SU-DHL-6 (cell line): ENCODE data around the gene HOXA13.

Experiments
- H2AFZ ChIP-seq: fragments of 200-600 bp; sonication (generic); 2 replicates; pipeline ENCODE4 v1.6.1; 2014; ENCODE audit warnings: low read depth, mild to moderate bottlenecking, moderate library complexity, mixed read lengths, antibody characterized with exemption, low read length; ENCODE audit not compliant: severe bottlenecking
- H3F3A ChIP-seq: fragments of 200-600 bp; shearing (Covaris generic); 2 replicates; pipeline ENCODE4 v1.6.0; 2016; ENCODE audit warnings: antibody characterized with exemption, mild to moderate bottlenecking; ENCODE audit not compliant: insufficient read depth
- H3K27ac ChIP-seq: fragments of 200-600 bp; sonication (generic); 2 replicates; pipeline ENCODE4 v1.5.1; 2016; ENCODE audit warnings: low read depth, mild to moderate bottlenecking, low read length, moderate library complexity, mixed read lengths
- H3K27me3 ChIP-seq: fragments of 200-600 bp; sonication (generic), shearing (Covaris generic); 2 replicates; pipeline ENCODE4 v1.6.0; 2014; ENCODE audit warnings: mild to moderate bottlenecking, low read length
- H3K36me3 ChIP-seq: fragments of 200-600 bp; sonication (generic); 2 replicates; pipeline ENCODE4 v1.6.1; 2014; ENCODE audit warnings: mild to moderate bottlenecking, low read length, mixed read lengths
- H3K4me2 ChIP-seq: fragments of 300-600, 200-600 bp; shearing (Covaris generic), sonication (generic); 2 replicates; pipeline ENCODE4 v1.6.0; 2014; ENCODE audit warnings: low read length, low read depth, mild to moderate bottlenecking; ENCODE audit not compliant: poor library complexity, severe bottlenecking
- H3K4me3 ChIP-seq: fragments of 200-600 bp; sonication (generic); 2 replicates; pipeline ENCODE4 v1.5.1; 2014; ENCODE audit warnings: antibody characterized with exemption, low read length, mild to moderate bottlenecking, mixed read lengths; ENCODE audit not compliant: insufficient read depth, poor library complexity, severe bottlenecking
- H3K79me2 ChIP-seq: fragments of 200-600 bp; sonication (generic); 2 replicates; pipeline ENCODE4 v1.6.1; 2014; ENCODE audit warnings: mild to moderate bottlenecking, low read length, moderate library complexity; ENCODE audit not compliant: insufficient read depth
- H3K9ac ChIP-seq: fragments of 200-600 bp; sonication (generic); 2 replicates; pipeline ENCODE4 v1.7.0; 2014; ENCODE audit warnings: mild to moderate bottlenecking, low read length
- H3K9me2 ChIP-seq: fragments of 200-600 bp; sonication (generic); replicated peaks from 2 replicates; pipeline ENCODE4 v1.6.1; 2014; ENCODE audit warnings: low read length; ENCODE audit not compliant: insufficient read depth
- H3K9me3 ChIP-seq: fragments of 200-600 bp; sonication (generic); 2 replicates; pipeline ENCODE4 v1.6.1; 2014; ENCODE audit warnings: low read length, mixed read lengths; ENCODE audit not compliant: insufficient read depth
- H4K20me1 ChIP-seq: fragments of 200-600 bp; sonication (generic); 2 replicates; pipeline ENCODE4 v1.6.1; 2014; ENCODE audit warnings: low read depth, mild to moderate bottlenecking, antibody characterized with exemption, low read length, moderate library complexity, mixed read lengths
- EZH2phosphoT487 ChIP-seq: fragments of 200-600 bp; sonication (generic), shearing (Covaris generic); conservative IDR thresholded peaks from 2 replicates; pipeline ENCODE4 v1.6.1; 2018; ENCODE audit warnings: mild to moderate bottlenecking, antibody characterized with exemption, low read length, moderate library complexity, mixed read lengths
- TF ChIP-seq, protein P1 (sequence below): fragments of 200-600 bp; sonication (generic); IDR thresholded peaks from one replicate; pipeline ENCODE4 v1.5.1; 2017; ENCODE audit warnings: antibody characterized with exemption, mild to moderate bottlenecking, low read length, moderate library complexity; ENCODE audit not compliant: insufficient read depth, poor library complexity, severe bottlenecking

HOXA13 gene

DNA sequence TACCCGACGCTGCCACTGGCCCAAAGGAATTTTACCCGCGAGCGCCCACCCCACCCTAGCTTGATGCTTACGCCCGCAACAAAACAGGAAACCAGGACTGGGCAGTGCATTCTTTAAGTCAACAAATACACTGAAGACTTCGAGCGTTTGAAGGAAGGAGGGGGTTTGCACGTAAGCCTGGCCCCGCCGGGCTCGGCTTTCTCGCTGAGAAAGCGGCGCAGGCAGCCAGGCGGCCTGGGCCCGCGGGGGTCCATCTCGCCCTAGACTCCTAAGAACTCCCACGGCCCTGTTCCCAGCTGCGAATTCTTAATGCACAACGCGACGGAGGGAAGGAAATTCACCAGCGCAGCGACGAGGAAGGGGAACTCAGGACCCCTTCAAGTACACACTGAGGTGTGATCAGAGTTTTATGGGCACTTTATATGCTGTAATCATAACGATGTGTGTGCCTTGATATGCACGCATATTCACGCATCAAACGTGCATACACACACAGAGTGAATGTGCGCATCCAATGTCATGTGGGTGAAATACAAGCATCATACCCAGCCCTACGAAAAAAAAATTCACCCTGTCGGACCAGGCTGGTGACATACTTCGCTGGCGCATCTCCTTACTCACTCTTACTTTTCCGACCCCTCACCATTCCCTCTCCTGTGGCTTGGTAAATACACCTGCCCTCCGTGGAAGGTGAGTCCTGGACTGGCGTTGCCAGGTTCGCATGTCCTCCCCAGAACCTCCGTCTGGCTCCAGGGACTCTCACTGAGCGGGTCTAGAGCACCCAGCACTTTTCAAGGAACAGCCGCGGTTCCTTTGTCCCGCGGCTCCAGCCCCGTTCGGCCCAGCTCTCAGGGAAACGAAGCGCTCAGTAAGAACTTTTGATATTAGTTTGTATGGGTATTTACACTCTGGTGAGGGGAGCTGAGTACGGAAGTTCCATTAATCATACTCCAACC lies 5.7 kb upstream of the HOXA13 start:
- Histone ChIP-seq H3K36me3 (no peaks in the 10 kb centered on the region), H3K27ac (no peak overlapping the region), H3K27me3 (no peaks in the 10 kb centered on the region), H3K4me3 (no peak overlapping the region), H3K9ac (no peak overlapping the region), H3K9me2 (no peaks in the 10 kb centered on the region), H3K9me3 (no peaks in the 10 kb centered on the region), H3F3A (no peaks in the 10 kb centered on the region), H2AFZ (no peak overlapping the region), H4K20me1 (no peaks in the 10 kb centered on the region), H3K79me2 (no peaks in the 10 kb centered on the region), H3K4me2 (no peak overlapping the region)
- TF ChIP-seq EZH2phosphoT487 = no peak
- TF ChIP-seq, protein P1, sequence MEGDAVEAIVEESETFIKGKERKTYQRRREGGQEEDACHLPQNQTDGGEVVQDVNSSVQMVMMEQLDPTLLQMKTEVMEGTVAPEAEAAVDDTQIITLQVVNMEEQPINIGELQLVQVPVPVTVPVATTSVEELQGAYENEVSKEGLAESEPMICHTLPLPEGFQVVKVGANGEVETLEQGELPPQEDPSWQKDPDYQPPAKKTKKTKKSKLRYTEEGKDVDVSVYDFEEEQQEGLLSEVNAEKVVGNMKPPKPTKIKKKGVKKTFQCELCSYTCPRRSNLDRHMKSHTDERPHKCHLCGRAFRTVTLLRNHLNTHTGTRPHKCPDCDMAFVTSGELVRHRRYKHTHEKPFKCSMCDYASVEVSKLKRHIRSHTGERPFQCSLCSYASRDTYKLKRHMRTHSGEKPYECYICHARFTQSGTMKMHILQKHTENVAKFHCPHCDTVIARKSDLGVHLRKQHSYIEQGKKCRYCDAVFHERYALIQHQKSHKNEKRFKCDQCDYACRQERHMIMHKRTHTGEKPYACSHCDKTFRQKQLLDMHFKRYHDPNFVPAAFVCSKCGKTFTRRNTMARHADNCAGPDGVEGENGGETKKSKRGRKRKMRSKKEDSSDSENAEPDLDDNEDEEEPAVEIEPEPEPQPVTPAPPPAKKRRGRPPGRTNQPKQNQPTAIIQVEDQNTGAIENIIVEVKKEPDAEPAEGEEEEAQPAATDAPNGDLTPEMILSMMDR = no peak

DNA sequence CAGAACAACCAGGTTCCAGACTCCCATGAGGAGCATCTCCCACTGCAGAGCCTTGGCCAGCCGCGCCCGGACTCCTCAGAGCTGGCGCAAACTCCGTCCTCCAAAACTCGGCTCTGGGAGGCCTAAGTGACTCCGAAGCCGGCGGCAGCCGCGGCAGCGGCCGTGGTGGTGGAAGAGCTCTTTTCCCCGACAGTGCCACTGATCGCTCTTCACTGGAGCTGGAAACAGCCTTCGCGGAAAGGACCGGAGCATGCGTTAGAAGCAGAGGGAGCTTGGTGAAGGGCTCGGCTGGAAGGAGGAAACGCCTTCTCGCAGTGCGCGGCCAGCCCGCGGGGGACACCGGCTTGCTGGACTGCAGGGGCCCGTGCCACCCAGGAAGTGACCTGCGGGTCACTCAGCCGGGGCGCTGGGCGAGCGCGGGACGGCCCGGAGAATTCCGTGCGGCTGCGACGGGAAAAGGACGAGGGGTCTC lies 5.0 kb upstream of the HOXA13 start:
- Histone ChIP-seq H3K9ac (no peak overlapping the region), H3K4me3 (no peak overlapping the region), H3K4me2 (no peak overlapping the region), H3K9me3 (no peaks in the 10 kb centered on the region), H3F3A (no peaks in the 10 kb centered on the region), H3K27ac (no peak overlapping the region), H3K79me2 (no peaks in the 10 kb centered on the region), H3K9me2 (no peaks in the 10 kb centered on the region), H4K20me1 (no peaks in the 10 kb centered on the region), H3K36me3 (no peaks in the 10 kb centered on the region), H3K27me3 (no peaks in the 10 kb centered on the region), H2AFZ (no peak overlapping the region)
- TF ChIP-seq EZH2phosphoT487 = no peak
- TF ChIP-seq, protein P1 = no peak

DNA sequence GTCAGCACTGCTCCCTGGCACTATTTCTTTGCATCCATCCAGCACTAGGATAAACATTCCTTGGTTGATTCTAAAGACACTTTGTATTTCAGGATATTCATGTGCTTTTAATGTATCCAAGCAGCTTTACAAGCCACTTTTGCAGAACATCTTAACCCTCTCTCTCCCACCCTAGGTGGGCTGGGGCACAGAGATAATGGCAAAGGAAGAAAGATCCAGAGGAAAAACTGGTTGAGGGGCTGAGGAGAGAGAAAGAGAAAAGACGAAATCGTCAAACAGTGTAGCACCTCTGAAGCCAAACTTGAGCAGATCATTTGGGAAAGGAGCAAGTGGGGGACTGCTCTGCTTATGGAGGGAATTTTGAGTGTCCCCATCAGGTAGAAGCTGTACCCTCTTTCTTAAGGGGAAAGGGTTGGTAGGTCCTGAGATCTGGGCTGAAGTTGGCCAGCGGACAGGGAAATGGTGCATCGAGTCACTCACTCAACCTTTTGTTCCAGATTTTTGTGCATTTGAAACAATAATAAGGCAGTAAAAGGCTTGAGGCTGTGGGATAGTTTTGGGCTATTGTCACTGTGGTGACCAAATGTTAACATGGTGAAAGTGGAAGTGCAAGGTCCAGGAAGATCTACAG lies 4.2 kb upstream of the HOXA13 start:
- Histone ChIP-seq H3K36me3 (no peaks in the 10 kb centered on the region), H3F3A (no peaks in the 10 kb centered on the region), H3K27ac (no peak overlapping the region), H3K79me2 (no peaks in the 10 kb centered on the region), H3K9me2 (no peaks in the 10 kb centered on the region), H3K9ac (no peak overlapping the region), H2AFZ (no peak overlapping the region), H3K27me3 (no peaks in the 10 kb centered on the region), H3K9me3 (no peaks in the 10 kb centered on the region), H3K4me2 (no peak overlapping the region), H3K4me3 (no peak overlapping the region), H4K20me1 (no peaks in the 10 kb centered on the region)
- no peak for TF ChIP-seq EZH2phosphoT487
- TF ChIP-seq, protein P1 = no peak
